ENCODE results near the gene KIF25.
"Not testable (repeated sequence)": the region's sequence is repeated elsewhere in the genome, so short reads cannot be mapped to it uniquely, and the experiment has no call there.

Gene KIF25

DNA sequence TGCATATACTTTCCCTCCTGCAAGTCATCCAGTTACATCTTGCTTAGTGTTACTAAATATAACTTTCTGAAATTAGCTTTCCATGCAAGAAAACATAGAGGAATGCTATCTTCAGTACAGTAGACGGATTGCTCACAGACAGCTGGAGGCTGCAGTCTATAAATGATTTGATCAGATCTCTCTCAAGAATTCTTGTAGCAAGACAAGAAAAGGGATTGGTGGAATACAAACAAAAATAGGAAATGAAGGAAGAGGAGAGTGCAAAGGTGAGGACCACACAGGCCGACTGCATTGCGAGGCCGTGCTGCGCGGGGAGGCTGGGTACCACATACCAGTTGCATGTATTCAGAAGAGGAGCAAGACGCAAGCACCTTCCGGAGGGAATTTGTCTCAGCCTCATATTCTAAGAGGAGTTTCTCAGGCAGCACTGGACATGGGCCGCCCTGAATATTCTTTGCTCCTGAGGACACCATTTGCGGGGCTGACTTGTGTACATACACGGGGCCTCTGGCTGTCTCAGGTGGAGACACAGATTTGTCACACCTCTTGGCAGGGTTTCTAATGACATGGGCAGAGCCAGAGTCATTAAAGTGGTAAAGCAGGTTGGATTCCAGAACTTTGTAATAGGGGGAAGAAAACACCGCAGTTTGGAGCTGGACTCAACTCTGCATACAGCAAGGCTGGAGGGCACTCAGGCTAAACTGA, 22.7 kb upstream of the KIF25 start:
- no peak for DNase-seq (ENCODE audit: low read depth in 2 of 2, low spot score in 1 of 2)

DNA sequence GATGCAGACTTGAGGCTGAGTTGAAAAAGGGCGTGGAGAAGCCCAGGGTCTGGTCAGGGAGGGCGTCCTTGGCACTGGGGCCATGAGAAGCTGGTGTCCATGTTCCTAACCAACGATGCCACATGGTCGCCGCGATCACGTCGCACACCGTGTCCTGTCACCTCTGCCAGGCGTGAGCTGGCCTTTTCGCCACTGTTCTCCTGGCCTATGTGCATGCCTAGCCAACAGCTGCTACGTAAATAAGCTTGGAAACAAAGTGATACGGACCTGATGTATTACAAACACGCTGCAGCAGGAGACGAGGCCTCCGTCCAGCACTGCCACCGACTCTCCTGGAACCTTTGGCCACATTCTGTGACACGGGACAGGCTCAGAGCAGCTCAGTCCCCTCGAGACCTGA, 22.0 kb upstream of the KIF25 start:
- DNase-seq (ENCODE audit: low read depth in 2 of 2, low spot score in 1 of 2): no peak

DNA sequence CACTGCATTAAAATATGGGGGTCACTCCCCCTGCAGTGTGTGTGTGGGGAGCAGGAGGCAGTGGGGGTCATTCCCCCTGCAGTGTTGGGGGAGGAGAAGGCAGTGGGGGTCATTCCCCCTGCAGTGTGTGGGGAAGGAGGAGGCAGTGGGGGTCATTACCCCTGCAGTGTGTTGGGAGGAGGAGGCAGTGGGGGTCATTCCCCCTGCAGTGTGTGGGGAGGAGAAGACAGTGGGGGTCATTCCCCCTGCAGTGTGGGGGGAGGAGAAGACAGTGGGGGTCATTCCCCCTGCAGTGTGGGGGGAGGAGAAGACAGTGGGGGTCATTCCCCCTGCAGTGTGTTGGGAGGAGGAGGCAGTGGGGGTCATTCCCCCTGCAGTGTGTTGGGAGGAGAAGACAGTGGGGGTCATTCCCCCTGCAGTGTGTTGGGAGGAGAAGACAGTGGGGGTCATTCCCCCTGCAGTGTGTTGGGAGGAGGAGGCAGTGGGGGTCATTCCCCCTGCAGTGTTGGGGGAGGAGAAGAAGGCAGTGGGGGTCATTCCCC, 21.3 kb upstream of the KIF25 start:
- not testable (repeated sequence) for DNase-seq (ENCODE audit: low read depth in 2 of 2, low spot score in 1 of 2)

DNA sequence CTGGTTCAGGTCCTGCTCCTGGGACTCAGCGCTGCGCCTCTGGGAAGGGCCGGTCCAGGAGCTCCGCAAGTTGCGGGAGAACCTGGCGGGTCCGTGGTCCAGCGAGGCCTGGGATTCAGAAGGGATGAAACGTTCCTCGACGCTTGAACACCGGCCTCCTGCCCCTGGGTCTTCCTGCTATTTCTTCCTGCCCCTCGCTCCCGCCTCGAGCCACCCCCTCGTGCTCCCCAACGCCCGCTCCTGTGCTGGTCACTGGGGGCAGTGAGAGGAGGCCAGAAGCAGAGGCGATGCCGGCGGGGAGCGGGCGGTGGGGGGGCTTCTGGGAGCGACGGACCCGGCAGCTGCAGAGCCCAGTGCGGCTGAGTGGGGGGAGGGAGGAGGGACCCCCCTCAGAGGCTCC, 20.8 kb upstream of the KIF25 start:
- DNase-seq (ENCODE audit: low read depth in 2 of 2, low spot score in 1 of 2): no peak

DNA sequence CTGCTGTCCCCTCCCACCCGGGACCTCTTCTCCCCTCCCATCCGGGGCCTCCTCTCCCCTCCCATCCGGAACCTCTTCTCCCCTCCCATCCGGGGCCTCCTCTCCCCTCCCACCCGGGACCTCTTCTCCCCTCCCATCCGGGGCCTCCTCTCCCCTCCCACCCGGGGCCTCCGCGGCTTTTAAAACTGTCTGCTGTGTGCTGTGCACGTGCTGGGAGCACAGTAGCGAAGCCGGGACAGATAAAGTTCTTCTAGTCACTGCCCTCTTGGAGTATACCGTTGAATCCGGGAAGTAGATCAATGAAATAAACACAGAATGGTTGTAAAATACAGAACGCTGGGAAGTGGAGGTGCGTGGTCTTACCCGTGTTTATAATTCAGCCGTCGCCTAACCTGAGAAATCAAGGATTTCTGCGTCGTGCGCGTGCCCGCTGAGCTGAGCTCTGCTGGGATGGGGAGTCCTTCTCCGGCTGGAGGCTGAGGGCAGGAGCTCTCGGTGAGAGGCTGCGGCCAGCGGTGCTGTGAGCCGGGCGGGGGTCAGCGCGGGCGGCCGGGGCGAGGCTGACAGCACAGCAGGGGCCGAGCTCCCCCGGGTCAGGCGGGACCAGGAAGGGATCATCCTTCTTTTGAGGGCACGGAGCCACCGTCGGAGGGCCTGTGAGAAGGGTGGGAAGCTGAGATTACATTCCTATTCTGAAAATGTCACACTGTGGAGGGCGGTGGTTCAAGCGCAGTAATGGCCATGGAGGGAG, 19.6 kb upstream of the KIF25 start:
- DNase-seq (ENCODE audit: low read depth in 2 of 2, low spot score in 1 of 2): no peak

DNA sequence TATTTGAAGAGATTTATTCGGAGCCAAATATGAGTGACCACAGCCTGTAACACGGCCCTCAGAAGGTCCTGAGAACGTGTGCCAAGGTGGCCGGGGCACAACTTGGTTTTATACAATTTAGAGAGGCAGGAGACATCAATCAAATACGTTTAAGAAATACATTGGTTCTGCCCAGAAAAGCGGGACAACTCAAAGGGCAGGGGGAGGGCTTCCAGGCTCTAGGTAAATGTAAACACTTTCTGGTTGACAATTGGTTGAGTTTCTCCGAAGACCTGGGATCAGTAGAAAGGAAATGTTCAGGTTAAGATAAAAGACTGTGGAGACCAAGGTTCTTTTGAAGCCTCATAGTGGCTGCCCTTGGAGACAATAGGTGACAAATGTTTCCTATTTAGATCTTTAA, 18.9 kb upstream of the KIF25 start:
- DNase-seq (ENCODE audit: low read depth in 2 of 2, low spot score in 1 of 2): no peak

DNA sequence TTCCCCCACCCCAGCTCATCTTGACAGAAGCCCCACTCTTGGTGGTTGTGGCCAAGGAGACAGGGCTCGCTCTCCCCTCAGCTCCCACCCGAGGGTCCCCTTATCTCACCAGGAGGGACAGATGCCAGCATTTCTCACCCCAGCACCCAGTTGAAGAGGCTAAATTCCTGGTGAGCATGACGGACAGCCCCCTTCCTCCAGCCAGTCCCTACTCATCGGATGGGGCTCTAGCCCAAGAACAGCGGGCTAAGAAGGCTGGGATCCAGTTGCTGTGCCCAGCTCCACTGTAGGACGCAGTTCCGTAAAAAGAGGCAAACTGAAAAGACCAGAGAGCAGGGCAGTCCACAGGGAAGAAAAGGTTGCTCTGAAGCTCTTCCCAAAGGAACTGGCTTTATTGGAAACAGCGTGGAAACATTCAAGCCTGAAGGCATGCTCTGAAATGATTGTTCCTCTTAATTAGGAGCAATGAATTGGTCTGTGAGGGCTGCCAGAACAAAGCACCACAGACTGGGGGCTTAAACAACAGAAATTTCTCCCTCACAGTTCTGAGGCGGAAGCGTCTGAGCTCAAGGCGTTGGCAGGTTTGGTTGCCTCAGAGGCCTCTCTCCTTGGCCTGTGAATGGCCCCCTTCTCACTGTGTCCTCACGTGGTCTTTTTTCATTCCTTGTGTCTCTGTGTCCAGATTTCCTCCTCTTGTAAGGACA, 17.9 kb upstream of the KIF25 start:
- no peak for DNase-seq (ENCODE audit: low read depth in 2 of 2, low spot score in 1 of 2)

DNA sequence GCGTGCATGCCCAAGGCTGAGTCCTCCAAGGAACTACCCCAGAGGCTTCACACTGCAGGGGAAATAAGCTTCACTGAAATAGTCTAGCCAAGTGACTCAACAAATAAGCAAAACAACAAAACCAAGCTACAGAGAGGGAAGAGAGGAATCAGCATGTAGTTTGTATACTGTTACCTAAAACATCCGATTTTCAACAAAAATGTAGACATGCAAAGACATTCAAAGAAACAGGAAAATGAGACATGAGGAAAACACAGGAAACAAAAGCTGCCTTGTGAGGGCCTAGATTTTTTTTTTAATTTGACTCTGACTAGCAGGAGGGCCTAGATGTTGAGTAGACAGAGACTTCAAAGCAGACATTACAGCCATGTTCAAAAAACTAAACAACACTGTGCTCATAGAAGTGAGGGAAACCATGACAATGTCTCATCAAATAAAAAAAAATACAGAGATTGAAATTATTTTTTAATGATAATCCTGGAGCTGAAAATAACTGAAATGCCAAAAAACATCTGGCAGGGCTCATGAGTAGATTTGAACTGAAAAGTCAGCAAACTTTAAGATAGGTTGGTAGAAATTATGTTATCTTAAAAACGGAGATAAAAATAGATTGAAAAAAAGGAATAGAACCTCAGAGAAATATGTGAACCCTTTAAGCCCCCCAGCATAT, 16.4 kb upstream of the KIF25 start:
- no peak for DNase-seq (ENCODE audit: low read depth in 2 of 2, low spot score in 1 of 2)

DNA sequence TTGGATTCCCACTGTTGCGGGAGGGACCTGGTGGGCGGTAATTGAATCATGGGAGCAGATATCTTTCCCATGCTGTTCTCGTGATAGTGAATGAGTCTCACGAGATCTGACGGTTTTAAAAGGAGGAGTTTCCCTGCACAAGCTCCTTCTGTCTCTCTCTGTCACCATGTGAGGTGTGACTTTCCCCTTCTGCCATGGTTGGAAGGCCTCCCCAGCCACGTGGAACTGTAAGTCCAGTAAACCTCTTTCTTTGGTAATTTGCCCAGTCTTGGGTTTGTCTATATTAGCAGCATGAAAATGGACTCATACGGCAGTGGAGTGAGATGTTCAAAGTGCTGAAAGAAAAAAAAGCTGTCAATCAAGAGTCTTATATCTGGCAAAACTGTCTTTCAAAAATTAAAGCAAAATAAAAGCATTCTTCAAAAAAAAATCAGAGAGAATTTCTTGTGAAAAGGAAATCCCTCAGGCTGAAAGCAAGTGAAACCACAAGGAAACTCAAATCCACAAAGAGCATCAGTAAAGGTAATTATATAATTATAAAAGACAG, 15.5 kb upstream of the KIF25 start:
- DNase-seq (ENCODE audit: low read depth in 2 of 2, low spot score in 1 of 2): no peak

DNA sequence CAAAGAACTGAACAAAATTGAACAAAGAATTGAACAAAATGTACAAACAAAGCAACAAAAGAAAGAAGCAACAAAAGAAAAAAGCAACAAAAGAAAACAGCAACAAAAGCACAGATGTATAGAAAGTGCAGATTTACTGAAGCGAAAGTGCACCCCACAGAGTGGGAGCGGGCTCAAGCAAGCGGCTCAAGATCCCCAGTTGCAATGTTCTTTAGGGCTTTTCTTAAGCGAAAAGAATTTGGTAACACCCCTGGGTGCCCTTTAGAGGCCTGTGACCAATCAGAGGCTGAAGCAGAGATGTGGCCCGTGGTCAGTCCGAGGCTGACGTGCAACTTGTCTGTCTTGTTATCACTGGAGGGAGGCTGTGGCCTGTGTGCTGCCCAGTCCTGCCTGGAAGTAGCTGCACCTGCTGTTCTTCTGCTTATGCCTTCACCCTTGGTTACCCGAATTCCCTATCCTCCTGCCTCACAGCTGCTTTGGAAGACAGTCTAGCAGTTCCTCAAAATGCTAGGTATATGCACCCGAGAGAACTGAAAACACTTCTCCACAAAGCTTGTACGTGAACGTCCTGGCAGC, 13.2 kb upstream of the KIF25 start:
- DNase-seq (ENCODE audit: low read depth in 2 of 2, low spot score in 1 of 2): no peak

DNA sequence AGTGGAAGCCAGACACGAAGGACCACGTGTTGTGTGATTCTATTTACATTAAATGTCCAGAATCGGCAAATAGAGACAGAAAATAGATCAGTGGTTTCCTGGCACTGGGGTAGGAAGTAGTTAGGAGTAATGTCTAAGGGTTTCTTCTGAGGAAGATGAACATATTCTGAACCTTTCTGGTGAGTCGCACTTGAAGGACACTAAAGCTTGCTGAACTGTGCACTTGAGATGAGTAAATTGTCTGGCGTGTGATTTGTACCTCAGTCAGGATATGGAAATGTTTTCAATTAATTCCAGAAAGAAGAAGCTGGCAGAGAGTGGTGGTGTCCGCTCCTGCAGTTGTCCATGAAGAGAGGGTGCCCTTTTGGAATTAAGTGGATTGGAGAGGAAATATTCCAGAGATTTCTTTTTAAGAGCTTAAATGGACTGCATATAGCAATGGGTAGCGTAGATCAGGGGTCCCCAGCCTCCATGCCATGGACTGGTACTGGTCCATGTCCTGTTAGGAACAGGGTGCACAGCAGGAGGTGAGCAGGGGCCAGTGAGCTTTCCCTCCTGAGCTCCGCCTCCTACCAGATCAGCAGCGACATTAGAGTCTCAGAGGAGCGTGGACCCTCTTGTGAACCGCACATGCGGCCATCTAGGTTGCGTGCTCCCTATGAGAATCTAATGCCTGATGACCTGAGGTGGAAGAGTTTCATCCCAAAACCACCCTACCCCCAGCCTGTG, 12.4 kb upstream of the KIF25 start:
- no peak for DNase-seq (ENCODE audit: low read depth in 2 of 2, low spot score in 1 of 2)

DNA sequence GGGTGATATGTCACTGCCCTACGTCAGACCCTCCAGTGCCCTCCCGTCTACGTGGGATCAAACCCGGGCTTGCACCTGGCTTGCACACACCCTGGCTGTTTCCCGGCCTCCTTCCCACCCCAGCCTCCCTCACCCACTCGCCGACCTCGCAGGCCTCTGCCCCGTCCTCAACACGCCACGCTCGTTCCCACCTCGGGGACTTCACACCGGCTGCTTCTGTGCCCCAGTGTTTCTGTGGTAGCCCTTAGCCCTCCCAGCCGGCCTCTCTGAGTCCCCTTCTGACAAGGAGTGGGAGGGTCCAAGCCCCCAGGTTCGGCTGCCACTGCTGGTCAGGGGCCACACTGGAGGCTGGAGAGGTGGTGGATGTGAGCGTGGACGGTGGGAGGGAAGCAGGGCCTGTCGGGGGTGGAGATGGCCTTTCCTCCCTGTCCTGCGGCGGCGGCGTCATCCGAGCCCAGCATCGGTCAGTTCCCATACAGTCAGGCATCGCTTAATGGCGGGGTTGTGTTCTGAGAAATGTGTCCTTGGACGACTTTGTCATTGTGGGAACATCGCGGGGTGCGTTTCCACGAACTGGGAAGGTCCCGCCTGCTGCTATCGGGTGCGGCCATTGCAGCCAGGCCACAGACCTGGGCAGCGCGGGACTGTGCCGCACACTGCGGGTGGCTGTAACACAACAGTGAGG, 11.4 kb upstream of the KIF25 start:
- no peak for DNase-seq (ENCODE audit: low read depth in 2 of 2, low spot score in 1 of 2)

DNA sequence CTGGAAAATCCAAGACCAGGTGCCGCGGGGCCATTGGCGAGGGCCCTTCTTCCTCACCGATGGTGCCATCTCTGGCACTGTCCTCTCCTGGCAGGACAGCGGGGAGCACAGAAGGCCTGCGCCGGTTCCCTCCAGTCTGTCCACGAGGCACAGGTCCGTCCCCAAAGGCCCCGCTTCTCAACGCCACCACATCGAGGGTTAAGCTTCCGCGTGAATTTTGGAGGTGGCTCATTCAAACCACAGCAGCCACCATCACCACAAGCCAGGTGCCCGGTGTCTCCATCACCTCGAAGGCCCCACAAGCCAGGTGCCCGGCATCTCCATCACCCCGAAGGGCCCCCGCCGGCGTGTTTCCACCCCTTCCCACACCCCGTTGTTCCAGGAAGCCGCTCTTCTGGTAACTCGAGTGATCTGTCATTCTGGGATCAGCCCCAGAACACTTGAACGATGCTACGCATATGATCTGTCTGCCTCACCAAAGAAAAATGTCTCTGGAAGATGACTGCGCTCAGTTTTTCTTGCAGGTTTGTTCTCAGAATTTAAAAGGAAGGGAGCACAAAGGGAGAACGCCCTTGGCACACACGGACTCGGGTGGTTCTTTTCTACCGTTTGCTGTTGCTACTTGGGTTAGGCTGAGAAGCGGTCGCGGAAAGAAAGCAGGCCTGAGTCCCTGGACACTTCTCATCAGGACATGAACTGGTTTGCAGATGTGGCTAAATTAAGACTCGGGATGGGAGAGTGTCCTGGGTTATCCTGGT, 9.9 kb upstream of the KIF25 start:
- DNase-seq (ENCODE audit: low read depth in 2 of 2, low spot score in 1 of 2): no peak

DNA sequence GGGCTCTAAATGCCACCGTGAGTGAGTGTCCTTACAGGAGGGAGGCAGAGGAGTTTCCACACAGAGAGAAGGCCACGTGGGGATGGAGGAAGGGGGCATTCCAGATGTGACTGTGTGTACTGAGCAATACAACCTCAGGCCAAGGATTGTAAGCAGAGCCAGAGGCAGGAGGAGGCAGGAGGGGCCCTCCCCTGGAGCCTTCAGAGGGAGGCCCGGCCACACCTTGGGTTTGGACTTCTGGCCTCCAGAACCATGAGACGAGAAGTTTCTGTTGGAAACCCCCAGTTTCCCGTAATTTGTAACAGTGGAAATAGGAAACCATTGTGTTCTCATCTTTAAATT, 9.3 kb upstream of the KIF25 start:
- DNase-seq (ENCODE audit: low read depth in 2 of 2, low spot score in 1 of 2): no peak

DNA sequence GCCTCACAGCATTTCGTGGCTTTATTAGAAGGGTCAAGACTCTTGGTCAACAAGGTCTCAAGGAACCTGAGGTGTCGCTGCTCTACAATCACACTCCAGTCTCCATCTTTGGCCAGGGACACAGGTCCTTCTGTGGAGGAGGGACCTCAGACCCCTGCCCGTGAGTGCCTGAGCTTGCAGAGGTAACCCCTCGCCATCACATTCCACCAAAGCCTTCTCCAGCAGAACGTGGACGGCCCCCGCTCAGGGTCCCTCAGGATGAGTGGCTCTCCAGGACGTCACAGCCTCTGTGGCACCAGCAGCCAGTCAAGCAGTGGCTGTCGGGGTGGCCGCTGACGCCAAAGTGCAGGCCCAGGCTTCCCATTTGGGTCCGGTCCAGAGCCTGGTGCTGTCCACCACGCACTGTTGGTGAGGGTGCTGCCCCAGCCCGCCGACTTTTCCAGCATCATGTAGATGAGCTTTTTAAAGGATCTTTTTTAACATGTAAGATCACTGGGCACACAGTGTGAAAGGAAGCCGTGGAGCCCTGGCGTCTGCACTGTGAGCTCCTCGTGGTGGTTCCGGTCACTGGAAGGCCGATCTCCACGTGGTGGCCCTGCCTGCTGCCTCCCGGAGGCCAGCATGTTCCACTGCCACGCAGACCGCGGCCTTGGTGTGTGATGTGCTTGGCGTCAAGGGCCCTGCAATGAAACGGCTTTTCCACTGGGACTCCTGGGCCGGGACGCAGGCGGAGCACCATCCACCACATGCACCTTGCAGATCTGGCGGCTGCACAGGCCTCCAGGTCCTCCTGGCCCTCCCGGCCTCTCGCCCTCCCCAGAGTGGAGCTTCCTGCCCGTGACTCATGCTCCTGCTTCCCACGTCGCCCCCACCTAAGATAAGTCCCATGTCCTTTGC, 8.3 kb upstream of the KIF25 start:
- no peak for DNase-seq (ENCODE audit: low read depth in 2 of 2, low spot score in 1 of 2)

DNA sequence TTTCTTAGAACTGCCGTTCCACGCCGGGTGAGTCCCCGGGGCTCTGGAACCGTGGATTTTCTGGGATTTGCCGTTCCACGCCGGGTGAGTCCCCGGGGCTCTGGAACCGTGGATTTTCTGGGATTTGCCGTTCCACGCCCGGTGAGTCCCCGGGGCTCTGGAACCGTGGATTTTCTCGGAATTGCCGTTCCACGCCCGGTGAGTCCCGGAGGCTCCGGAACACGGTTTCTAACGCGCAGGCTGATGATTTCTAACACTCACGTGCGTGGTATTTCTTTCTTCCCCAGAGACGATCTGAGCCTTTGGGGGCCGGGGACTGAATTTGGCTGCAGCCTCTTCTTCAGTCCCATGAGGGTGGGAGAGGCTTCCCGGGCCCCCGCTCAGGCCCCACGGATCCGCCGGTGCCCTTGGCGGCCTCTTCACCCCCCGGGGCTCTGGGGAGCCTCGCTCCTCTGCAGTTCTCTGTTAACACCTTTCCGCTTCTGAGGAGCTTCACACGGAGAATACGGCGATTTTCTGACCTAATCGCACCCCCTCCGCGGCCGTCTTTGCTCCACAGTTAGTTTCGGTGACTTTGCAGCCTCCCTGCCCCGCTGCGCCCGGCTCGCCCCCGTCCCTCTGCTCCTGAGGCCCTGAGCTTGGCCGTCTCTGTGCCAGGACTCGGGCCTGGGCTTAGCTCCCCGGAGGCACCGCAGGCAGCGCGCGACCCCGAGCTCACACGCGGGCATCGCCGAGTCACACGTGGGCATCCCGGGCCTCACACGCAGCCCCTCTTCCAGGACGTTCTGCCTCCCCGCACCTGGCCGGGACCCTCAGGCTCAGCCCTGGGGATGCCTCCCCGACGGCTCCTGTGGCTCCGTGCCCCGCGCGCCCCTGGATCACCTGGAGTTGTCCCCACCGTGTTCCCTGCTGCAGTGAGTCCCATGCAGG, 7.2 kb upstream of the KIF25 start:
- no peak for DNase-seq (ENCODE audit: low read depth in 2 of 2, low spot score in 1 of 2)

DNA sequence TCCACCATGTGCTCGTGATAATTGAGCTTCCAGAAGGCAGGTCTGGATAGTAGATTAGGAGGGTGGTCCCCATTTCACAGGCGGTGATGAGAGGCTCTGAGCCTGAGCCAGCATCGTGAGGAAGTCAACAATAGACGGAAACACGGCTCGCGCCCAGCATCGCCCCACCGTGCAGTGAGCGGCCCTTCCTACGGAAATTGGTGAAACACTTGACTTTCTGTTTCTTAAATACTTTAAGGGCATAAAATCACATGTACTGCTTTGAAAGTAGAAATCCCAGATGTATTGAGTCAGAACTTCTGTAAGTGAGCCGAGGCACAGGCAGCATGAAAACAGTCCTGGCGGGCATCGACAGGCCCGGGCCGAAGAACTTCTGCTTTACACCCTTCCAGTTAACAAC, 4.3 kb upstream of the KIF25 start:
- DNase-seq (ENCODE audit: low read depth in 2 of 2, low spot score in 1 of 2): no peak

All from stimulated activated CD8-positive, alpha-beta memory T cell treated with anti-CD3 and anti-CD28 coated beads, Interleukin-4, amount 100 ng/mL, for 1 hour (primary cell).